Right lung (tissue), 5 donors: ENCODE data around the gene DISC1. TPM values are rescaled to one million over a fixed set of nuclear protein-coding genes. Genes with fewer than 3 reads are reported as not detected.
A peak's percentile ranks its signal among the peaks of the same experiment; 100 is the strongest.

Experiments
- DNase-seq, 2 donors: peaks; one replicate each; pipeline ENCODE4 v3.0.0-alpha.2; 2013
- polyA plus RNA-seq, 5 donors: library from polyadenylated mRNA; unstranded; fragments of 120-200 nt; gene quantifications; one replicate each; pipeline versions ENCODE4 v1.2.1 to v1.2.3, GENCODE V29; 2013; ENCODE audit warnings: inconsistent platforms in 1 of 5, low replicate concordance in 1 of 5; ENCODE audit not compliant: insufficient read length in 5 of 5, insufficient read depth in 1 of 5

Gene DISC1
- polyA plus RNA-seq, 5 donors: 7.8 to 11.4 (median 9.7) TPM

DNA sequence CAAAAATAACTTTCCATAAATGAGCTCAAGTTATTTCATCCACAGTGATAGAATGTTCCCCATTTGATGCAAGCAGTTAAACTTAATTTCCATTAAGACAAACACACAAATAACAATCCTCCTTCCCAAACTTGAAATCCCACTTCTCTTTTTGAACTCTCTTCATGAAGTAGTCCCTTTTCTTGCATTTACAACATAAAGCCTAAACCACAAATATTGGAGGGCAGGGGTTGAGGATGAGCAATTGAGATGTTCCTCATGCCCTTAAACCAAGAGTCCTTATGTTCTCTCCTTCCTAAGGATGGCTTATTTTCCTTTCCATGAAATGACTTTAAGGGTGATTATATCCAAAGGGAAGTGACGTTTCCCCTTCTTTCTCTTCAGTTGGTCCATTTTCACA, 228.8 kb downstream of the DISC1 start:
- DNase-seq: no peak

DNA sequence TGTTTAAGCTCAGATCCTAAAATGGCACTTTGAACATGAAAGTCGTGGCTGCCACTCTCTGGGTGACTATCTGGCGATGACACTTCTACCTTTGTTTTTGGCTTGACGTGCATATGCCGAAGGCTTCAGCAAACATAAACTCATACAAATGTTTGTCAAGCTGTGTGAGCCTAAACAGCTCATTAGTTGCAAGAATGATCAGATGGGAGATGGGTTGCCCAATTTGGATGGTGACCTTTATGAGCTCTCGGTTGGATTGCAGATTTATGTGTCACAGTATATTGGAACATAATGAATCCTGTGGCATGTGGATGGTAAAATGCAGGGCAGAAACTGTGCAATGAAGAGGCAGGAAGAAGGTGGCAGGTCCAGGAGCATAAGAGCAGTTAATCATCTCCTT, 229.3 kb downstream of the DISC1 start:
- no peak for DNase-seq

DNA sequence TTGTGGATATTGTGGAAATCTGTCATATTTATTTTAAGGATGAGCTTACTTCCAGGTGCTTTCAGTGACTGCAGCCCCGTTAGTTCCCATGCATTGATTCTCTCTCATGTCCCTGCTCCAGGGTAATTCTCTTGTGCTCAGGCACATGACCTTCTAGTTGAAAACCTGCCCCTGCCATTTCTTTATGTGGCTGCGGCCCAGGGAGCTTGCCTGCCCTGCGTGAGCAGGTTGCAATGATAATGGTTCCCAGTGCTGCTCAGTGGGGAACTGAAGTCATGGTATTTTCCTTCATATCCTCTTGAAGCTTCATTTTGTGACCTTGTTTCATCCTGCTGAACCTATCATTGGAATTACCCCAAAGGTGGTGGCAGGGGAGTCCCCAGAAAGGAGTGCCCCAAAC, 229.8 kb downstream of the DISC1 start:
- no peak for DNase-seq

DNA sequence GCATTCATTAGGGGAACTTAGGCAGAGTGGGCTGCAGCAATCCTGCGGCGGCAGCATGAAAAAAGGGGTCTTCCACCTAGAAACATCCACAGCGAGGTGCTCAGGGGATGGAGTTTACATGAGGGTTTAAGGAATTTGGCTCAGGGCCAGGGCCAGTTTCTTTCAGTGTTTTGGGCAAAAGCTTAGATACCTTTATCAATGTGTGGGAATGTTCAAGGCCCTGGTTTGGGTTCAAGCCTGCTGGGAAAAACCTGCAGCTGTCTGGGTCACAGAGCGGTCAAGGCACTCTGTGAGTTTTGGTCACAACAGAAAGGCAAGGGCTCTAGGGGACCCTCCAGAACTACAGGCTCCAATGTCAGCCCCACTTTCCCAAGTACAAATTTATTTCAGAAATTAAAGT, 230.3 kb downstream of the DISC1 start:
- no peak for DNase-seq

DNA sequence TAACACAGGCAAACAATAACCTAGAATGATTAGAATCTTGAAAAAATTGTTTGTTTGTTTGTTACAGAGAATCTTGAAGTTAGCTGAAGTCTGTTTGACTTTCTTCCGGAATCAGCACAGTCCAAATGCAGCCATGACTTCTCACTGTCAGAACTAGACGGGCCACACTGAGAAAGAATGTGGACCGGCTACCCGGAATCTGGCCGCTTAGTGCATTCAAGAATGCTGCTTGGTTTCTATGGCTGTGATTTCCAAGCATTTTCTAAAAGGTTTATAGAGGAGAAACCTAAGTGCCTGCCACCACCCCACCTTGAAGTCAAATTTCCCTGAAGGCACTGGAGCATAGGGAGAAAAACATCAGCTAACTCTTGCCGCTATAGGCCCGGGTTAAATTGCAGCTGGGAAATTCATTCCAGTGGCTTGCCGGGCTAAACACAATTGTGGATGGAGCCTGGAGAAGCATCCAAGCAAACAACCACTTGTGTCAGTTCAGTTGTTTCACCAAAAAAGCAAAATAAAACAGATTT, 231.1 kb downstream of the DISC1 start:
- DNase-seq: no peak

DNA sequence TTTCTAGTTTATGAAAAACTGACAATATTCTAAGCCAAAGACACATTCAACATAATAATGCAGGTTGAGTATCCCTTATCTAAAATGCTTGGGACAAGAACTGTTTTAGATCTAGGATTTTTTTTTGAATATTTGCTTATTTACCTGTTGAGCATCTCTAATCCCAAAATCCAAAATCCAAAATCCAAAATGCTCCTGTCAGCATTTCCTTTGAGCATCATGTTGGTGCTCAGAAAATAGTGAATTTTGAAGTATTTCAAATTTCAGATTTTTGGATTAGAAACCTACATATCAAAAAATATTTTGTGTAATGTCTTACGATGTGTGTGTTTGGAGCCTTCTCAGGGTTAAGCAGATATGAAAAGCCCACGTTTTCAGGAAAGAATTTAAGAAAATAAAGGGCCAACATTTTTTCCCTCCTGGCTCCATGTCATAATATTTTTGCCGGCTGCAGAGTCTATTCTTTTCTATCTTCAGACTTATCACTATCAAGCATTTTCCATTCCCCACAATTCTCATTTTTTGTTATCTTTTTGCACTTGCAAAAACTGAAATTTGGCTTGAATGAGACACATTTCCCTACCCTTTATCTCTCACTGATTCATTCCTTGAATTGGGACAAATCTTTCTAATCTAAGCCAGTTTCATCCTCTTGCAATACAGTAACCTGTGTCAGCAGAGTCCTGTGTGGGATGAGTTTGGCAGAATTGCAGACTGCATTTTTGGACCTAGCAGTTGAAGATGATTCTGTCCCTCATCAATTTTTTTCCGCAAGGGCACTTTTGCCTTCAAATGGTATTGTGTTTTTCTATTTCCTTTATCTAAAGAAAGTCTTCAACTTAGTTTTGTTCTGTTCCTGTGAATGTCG, 233.9 kb downstream of the DISC1 start:
- DNase-seq: no peak

DNA sequence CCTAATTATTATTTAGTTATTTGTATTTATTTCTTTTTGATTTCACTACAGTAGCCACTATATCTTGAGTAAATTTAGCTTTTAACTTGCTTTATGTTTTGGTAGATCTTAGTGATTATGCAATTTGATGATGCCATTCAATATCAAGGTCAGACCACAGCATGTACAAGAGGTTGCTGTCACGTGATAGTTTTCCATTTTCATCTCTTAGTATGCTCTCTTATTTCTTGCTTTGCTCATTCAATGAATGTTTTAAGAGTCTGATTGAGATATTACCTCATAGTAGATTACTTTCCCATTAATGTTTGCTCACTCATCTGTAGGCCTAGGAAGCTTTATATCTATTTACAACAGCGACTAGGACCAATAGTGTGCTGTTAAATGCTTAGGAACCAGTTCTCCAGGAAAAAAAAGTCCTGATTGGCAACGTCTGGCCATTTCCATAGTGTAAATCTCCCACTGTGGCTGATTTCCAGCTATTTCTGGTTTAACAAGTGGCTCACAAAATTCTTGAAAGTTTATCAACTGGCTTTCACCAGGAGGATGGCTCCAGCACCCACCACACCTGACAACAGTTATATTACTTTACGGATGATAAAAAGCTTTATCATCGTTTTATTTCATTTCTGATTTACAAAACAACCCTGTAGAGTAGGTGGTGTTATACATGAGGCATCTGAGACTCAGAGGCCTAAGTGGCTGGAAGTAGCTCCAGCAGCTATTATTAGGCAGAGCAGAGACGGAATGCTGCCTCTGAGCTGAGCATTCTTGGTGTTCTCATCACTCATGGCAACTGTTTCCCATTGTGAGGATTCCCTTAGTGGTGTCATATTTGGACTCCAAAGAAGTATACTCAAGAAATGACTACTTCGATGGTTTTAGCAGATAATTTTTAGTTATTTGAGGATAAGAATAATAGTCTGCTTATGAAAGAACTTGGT, 235.2 kb downstream of the DISC1 start:
- no peak for DNase-seq

DNA sequence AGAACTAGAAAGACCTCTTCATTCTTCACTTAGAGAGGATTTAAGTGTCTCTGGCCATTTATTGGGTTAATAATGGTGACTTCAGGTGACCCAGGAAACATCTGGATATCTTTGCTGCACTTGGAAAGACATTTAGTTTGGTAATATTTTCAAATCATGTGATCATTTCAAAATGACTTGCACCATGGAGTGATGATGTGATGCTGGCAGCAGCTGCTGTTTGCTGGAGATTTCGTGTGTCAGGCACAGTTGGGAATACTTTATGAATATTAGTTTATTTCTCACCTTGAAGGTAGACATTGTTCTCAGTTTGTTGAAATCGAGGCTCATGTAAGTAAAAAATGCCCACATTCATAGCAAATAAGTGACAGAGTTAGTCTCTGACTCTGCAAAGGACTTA, 236.0 kb downstream of the DISC1 start:
- DNase-seq: no peak

DNA sequence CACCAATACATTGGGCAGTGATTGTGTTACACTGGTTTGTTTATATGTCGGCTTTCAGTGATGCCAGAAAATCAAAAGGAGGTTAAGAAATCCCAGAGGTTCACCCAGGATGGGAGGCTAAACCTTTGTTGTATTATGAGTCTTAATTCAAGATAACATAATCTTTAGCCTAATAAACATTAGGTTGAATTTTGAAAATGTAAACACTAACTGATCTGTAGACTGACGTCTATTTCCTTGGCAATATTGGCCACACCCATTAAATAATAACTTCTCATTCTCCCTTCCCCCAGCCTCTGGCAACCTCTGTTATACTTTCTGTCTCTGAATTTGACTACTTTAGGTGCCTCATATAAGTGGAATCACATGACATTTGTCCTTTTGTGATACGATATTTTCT, 238.7 kb downstream of the DISC1 start:
- no peak for DNase-seq

DNA sequence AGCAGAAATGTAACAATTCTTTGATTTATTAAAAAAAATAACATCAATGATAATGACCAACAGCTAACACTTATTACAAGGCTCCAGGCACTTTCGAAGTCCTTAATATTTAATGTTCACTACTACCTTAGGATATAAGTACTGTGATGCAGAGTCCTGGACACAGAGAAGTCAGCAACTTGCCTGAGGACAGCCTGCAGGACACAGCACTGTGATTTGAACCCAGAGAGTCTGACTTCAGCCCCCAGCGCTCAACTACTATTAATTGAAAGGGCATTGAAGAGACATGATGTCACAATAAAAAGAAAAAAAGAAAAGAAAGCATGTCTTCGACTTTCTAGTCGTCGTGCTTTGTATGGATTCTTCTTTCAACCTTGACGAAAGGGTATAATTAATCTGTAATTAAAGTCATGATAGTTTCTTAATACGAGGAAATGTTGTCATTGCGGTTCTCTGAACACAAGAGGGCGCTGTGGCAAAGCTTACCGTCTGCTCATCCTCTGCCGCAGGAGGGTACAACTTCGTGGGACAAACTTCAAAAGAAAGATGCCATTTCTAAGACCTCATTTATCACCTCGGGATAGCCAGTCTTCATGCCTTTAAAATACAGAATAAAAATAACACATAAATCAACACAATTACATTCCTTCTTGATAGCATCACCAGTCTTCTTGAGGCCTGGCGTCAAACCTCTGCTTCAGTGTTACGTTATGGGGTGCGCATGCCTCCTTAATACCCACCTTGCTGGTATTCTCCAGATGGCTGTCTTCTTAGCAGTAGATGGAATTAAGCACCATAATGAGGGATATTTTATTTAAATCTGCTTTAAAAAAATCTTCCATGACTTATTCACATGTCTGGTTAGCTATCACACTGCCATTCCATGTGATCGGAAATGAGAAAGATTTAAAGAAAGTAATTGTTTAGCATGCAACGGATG, 240.1 kb downstream of the DISC1 start:
- DNase-seq: peak; percentile 47 to 66

DNA sequence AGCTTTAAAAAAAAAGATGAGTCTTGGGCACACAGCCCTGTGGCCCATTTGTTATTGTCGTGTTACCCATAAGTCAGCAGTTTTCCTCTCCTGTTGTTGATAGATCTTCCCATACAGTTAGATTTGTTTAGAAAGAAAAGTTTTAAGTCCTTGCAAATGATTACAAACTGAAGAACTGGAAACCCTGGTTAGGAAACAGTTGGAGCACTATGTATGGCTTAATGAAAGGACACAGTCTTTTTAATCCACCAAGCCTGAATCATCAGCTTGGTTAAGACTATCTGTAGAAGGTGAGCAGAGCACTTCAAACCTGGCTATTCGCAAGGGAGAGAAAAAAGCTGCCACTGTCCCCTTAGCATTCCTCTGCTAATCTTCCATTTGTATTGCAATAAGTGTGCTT, 241.0 kb downstream of the DISC1 start:
- no peak for DNase-seq

DNA sequence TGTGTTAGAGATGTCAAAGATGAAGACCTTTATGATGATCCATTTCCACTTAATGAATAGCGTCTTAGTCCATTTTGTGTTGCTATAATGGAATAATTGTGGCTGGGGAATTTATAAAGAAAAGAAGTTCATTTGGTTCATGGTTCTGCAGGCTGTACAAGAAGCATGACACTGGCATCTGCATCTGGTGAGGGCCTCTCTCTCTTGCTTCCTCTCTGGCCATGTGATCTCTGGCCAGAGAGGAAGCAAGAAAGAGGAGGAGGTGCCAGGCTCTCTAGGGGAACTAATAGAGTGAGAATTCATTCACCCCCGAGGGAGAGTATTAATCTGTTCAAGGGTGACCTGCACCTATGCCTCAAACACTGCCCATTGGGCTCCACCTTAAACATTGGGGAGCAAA, 242.8 kb downstream of the DISC1 start:
- DNase-seq: no peak

DNA sequence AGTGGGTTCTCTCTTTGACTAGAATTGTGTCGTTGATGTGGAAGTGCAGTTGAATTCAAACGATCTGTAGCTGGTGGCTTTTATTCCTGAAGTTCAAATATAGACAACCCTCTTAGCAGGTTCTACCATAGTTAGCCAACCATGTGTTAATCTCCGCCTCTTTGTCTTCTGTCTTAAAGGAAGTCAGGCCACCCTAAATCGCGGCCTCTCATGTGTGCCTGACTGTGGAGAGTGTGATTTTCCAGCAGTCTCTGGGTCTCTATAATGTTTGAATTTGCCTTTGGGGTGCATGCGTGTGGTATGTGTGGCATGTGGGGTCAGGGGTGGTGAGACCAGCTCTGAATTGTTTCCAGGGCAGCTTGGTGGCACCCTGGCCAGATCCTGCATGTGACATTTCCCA, 244.9 kb downstream of the DISC1 start:
- DNase-seq: no peak

DNA sequence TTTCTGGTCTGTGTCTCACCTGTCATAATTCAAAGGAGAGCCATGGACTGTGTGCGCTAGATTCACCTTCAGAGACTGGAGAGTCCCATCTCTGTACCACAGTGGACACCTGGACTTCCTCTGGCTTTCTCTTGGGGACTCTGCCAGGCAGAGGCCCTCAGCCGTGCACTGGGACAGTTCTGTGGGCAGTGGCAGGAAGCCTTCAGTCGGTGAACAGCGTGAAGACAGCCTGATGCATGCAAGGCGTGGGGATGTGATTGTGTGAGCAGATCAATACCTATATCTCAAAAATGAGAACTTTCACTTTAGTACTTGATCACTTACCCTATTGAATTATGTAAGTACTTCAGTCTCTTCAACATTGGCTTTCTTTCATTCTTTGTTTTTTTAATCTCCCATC, 245.3 kb downstream of the DISC1 start:
- DNase-seq: no peak

DNA sequence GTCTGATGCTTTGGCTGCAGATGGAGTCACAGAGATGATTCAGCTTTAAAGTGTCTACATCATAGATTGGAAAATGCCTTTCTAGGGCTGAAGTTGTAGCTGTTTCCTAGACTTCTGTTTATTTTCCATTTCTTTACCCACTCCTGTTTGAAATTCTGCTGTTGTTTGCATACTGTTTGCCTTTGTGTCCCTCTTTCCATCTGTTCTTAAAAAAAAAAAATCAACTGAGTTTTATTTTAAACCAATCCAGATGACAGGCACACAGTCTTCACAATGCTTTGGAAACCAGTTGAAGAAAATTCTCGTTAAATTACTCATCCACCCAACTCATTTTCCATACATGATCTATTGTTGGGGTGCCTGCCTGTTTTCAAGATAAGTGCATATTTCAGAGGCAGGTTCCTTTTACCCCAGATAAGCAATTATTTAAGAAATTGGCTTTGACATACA, 245.9 kb downstream of the DISC1 start:
- DNase-seq: no peak

DNA sequence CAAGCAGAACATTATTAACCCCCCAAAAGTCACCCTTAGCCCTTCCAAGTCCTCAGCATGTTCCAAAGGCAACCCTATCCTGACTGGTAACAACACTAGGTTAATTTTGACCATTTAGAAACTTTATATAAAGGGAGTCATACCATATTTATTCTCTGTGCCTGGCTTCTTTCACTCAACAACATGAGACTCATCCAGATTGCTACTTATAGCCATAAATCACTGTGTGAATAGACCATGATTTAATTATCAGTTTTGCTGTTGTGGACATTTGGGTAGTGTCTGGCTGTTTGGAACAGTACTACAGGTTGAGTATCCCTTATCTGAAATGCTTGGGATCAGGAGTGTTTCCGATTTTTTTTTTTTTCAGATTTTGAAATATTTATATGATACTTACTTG, 252.1 kb downstream of the DISC1 start:
- DNase-seq: no peak

DNA sequence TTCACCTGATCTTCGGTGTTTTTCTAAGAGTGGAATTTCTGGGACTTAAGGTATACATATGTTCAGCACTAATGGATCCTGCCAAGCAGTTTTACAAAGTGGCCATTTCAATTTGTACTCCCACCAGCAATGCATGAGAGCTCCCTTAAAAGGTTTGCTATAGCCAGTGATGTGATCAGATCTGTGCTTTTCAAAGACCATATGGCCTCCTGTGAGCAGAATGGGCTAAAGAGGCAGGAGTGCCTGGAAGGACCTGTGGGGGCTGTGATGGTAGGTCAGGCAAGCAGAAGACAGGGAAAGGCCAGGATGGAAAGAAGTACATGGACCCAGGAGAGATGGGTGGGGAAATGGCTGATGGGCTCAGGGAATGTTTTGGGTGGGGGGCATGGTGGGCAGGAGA, 252.7 kb downstream of the DISC1 start:
- DNase-seq: no peak

DNA sequence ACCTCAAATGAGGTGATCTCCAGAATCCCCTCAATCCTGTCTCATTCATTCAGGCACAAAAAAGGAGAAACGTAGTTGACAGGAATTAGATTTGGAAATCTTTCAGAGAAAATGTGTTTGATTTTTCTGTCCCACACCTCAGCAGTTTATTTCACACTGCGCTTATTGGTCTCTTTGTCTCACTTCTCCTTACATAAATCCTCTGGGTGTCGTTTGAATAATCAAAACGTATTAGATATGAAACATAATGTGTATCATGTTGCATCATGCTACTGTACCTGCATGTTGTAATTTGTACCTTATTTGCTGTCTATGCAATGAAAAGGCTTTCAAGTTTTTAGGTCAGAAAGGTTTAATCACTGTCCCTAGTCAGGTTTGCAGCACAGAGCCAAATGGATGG, 255.7 kb downstream of the DISC1 start:
- DNase-seq: no peak

DNA sequence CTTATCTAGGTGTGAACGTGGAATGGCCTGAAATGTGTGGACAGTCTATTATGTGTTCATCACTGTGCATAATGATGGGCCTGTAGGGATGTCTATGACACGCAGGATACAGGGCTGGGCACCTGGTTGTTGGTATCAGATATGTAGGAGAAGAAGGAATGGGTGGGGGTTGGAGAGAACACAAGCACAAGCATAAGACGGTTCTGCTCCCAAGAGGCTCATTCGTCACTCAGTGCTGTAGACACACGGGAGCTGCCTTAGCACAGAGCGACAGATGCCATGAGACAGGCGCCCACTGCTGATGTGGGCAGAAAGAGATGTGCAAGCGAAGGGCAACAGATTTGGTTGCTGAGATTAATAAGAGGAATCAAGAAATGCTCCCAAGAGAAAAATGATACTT, 256.2 kb downstream of the DISC1 start:
- DNase-seq: no peak

DNA sequence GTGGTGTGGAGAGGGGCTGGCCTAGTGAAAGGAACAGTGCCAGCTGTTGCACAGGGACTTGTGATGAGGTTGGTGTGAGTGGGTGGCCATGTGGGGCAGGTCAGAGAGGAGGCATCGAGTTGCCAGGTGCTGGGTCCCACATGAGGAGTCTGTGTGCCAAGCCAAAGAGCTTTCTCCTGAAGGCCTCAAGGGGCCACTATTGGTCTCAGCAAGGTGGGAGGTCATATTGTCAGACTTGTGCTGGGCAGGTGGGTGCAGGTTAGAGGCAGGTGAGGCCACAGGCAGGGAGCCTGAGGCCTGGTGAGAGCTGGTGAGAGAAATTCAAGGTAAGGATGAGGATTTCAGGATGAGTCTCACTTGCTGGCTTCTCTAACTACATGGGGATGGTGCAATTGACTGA, 256.8 kb downstream of the DISC1 start:
- no peak for DNase-seq

DNA sequence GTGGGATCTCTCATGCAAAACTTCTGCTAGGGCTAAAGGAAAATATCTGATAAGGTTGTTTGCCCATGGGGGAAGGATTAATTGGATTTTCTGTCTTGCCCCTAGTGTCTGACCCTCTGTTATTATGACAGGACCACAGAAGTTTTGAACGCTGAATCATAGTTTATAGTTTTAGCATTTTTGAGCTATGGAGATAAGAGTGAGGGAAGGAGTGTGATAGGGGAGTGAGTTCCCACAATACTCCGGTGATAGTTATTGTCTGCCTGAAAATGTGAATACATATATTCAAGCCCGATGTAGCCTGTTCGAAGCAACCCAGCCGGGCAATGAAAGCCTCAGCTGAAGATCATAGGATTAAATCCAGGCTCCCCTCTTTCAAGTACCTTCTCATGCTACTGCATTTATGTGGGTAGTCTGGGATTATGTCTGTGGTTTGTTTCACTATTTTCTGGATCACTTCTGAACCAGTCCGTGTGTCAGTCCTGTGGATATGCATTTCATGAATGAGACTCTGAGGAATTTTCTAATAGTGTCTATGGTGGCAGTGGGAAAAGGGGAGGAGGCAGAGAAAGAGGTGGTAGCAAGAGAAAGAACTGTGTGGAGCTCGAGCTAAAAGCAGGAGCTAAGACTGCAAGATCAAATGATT, 258.7 kb downstream of the DISC1 start:
- DNase-seq: no peak
